ENCODE measurements around the gene MBOAT7.

Gene MBOAT7

GRCh38 chr19:54137699-54138488 is 51.5 kb downstream of the MBOAT7 start, which contains the start of gene CNOT3:
Gene CNOT3 (plus strand): TSS chr19:54137762. CDS start chr19:54142979, 5,217 bp downstream.
- DNase-seq, result no peak

DNA sequence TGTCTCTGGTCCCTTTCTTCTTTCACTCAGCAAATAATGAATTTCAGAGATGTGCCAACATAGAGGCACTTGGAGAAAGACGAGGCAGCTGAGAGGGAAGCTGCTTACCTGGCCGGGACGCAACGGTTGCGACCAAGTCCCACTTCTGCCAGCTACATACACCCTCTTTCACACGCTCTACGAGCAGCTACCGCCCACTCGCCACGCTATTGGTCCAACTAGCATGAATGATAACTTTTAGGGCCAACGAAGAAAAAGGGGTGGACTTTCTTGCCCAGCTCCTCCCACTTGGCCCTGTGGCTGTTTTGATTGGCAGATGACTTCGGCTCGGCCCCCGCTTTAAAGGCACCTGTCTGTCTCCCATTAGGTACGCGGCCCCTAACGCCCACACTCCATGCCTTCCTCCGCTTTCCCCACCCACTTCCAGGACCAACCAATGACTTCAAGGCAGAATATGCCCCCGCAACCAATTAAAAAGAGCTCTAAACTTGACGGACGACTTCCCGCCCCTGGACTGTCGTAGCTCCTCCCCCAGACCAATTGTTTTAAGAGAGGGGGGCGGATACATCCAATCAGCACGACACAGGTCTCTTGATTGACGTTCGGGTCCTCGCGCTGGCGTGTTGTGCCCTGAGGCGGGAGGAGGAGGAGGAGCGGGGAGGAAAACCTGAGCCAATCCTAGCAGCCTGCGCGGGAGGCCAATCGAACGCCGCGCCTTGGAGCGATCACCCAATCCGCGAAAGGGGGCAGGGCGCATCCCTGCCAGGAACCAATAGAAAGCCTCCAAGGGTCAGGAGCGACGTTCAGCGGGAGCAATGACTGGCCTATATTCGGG is 52.3 kb downstream of the MBOAT7 start:
- peak; percentile 100 for DNase-seq

- no peak for DNase-seq
Observed at GRCh38 chr19:54136086-54136863, 53.1 kb downstream of the MBOAT7 start.

GRCh38 chr19:54133957-54134590 is 55.3 kb downstream of the MBOAT7 start:
- DNase-seq, result no peak

GRCh38 chr19:54133312-54133956 is 55.9 kb downstream of the MBOAT7 start:
- DNase-seq, result peak; percentile 37

- DNase-seq, result no peak
Observed at GRCh38 chr19:54129617-54129996, 59.8 kb downstream of the MBOAT7 start.

DNA sequence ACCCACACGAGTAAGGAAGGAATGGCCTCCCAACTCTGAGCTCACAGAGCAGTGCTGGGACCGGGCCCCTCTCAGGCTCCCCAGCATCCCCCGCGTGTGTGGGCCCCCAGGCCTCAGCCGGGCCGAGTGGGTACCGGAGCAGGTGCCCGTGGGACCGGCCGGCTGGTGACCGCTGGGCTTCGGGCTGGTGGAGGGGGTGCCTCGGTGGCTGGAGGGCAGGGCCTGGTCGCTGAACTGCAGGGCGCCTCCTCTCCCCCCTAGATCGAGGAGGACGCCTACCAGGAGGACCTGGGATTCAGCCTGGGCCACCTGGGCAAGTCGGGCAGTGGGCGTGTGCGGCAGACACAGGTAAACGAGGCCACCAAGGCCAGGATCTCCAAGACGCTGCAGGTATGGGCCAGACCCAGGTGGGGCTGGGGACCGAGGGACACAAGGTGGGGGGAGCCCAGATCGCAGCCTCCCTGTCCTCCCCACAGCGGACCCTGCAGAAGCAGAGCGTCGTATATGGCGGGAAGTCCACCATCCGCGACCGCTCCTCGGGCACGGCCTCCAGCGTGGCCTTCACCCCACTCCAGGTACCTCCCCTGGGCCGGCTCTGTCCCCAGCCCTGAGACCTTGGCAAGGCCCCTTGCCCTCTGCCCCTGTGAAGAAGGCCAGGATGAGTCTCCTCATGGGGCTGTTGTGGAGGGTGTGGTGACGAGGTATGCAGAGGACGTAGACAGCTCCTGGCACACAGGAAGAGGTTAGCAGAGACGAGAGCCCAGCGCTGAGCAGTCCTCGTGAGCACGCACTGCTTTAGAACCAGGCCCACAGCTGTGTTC is 60.4 kb downstream of the MBOAT7 start:
- no peak for DNase-seq

GRCh38 chr19:54128441-54128725 is 61.0 kb downstream of the MBOAT7 start:
- no peak for DNase-seq

DNA sequence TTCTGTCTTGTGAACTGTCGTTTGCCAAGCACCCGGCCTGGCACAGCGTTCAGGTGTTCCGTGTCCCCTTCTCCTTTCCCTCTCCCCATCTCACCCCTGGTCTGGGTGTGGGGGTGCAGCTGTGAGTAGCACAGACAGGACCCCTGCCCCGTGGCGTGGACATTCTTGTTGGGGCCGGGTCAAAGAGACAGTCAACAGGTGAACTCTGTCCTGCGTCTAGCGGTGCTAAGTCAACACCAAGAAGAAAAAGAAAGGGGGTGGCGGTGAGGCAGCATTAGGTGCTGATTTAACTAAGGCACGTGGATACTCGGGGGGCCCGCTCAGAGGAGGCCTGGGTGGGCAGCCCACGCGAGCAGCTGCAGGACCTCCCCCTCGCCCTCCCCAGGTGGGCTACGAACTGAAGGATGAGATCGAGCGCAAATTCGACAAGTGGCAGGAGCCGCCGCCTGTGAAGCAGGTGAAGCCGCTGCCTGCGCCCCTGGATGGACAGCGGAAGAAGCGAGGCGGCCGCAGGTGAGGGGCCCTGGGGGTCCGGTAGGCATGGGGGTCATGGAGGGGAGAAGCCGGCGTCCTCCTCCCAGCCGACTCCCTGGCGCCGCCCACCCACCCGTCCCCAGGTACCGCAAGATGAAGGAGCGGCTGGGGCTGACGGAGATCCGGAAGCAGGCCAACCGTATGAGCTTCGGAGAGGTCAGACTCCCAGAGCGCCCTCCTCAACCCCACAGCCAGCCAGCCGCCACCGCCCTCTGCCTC is 61.5 kb downstream of the MBOAT7 start:
- no peak for DNase-seq

DNA sequence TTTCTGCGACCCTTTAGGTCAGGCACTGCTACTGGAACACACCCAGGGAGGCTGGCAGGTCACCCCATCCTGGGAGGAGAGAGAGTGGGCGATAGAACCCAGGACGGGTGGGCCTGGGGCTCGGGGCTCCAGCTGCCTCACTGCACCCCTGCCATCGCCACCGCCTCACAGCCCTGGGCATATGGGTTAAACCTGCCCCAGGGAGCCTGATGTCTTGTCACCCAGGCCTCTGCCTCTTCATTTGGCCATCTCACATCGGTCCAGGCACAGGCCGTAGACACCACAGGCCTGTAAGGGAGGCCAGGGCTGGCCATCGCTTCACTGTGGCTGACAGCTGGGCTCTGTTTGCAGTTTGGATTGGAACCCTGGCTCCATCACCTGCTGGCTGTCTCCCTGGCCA is 63.7 kb downstream of the MBOAT7 start:
- DNase-seq, result no peak

DNA sequence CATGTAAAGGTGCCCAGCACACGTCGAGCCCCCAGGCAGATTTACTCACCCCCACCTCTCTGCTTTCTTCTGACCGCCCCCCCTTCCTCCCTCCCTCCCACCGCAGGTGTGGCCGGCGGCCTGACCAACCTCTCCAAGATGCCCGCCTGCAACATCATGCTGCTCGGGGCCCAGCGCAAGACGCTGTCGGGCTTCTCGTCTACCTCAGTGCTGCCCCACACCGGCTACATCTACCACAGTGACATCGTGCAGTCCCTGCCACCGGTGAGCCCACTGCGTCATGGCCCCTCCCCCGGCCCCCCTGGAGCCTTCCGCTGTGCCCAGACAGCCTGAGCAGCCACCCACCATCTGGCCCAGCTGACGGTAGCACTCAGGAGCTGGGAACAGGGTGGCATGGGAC is 65.0 kb downstream of the MBOAT7 start:
- no peak for DNase-seq

GRCh38 chr19:54123682-54124081 is 65.7 kb downstream of the MBOAT7 start:
- no peak for DNase-seq
